Subcutaneous adipose tissue (tissue), 4 donors: ENCODE measurements around the gene MSGN1. TPM values are rescaled to one million over a fixed set of nuclear protein-coding genes. Genes with fewer than 3 reads are reported as not detected.

Experiments used
- total RNA-seq, 4 donors: library from RNA; depleted of rRNA; stranded (reverse); fragments of >200 nt; gene quantifications; one replicate each; pipeline ENCODE4 v1.1.0, GENCODE V29; 2016
- TF ChIP-seq, protein P1 (sequence below): fragments of 450-650 bp; IDR thresholded peaks from one replicate; pipeline ENCODE4 v1.5.1; 2016; ENCODE audit warnings: low read depth, mild to moderate bottlenecking, control low read depth, antibody characterized with exemption, moderate library complexity

Gene MSGN1
- total RNA-seq, 4 donors from 2014 or later = not detected

DNA sequence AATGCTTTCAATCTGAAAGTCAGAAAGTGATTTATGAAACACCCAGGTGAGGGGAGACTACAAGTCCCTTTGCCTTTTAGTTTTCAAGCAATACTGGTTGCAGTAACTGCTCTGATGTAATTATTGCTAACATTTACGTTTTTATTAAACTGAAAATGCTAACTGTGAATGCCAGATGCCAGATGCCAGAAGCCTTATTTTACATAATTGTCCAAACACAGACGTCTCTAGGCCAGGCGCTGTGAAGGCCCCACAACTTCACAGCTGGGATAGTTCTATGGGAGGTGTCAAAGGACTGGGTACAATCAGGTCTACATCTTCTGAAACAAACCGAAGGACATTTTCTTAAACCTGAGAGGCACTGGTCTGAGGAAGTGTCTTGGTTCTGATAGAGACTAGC lies 27.5 kb upstream of the MSGN1 start:
- TF ChIP-seq, protein P1, sequence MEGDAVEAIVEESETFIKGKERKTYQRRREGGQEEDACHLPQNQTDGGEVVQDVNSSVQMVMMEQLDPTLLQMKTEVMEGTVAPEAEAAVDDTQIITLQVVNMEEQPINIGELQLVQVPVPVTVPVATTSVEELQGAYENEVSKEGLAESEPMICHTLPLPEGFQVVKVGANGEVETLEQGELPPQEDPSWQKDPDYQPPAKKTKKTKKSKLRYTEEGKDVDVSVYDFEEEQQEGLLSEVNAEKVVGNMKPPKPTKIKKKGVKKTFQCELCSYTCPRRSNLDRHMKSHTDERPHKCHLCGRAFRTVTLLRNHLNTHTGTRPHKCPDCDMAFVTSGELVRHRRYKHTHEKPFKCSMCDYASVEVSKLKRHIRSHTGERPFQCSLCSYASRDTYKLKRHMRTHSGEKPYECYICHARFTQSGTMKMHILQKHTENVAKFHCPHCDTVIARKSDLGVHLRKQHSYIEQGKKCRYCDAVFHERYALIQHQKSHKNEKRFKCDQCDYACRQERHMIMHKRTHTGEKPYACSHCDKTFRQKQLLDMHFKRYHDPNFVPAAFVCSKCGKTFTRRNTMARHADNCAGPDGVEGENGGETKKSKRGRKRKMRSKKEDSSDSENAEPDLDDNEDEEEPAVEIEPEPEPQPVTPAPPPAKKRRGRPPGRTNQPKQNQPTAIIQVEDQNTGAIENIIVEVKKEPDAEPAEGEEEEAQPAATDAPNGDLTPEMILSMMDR = no peak

DNA sequence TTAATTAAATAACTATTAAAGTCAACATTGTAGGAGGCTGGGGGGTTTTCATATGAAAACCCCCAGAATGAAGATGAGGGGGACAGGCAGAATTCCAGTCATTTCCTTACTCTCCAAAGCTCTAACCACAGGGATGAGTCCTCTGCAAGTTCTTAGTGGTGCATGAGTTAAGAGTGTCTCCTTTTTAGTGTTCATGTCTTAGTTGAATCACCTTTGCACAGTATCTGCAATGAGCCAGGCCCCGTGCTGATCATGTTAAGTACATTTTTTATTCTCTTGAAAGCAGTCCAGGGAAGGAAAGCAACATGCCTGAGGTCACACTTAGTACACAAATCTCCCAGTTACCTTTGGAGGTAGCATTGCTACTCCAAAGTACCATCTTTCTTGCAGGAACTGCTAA lies 25.7 kb upstream of the MSGN1 start:
- TF ChIP-seq, protein P1 = no peak

DNA sequence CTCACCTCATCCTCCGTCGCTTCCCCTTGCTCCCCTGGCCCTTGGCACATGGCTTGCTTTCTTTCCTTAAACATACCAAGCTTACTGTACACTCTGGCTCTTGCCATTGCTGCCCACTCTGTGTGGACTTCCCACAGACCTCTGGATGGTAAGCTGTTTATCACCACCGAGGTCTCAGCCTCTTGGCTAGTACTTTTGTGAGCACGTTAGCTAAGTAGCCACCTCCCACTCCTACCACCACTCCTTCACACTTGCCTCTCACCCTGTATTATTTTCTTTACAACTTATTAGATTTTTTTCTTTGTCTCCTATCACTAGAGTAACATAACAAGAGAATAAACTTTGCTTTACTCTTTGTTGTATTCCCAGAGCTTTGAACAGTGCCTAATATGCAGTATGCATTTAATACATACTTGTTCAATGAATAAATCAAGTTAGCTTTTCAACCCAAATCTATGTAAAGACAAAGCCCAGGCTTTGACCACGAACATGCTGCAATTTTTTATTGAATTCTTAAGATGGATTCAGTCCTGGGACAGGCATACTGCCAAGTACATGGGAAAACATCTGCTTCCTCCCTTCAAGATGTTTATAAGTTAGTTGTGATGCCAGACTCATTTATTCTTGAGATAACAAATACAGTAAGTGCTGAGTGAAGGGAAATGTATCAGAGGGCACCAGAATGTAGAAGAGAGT lies 25.0 kb upstream of the MSGN1 start:
- TF ChIP-seq, protein P1 = no peak

DNA sequence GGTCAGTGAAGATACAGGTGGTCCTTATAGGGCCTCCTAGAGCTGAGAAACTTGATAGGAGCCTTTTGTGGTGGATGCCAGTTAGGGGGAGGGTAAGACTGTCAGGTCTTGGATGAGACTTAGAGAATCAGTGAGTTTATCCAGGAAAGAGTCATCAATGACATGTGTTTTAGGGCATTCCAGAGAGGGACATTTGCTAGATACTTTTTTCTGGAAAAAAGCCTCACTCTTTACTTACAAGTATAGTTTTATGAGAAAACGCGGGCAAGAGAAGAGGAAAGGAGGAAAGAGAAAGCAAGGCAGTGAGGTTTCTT lies 24.5 kb upstream of the MSGN1 start:
- TF ChIP-seq, protein P1 = no peak

DNA sequence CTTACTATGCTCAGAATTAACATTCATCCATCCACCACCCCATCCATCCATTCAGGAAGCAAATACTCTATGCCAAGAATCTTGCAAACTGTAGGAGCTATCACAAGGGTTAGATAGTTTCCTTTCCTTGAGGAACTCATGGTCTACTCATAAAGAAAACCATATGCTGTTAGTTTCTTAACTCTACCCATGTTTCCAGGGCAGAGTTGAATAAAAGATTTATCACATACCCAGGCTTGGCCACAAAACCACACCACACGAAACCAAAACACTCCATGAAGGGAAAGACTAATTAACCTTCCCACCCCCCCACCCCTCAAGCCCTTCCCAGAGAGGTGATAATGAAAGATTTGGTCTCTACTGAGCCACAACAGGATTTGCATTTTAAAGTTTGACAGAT lies 23.7 kb upstream of the MSGN1 start:
- TF ChIP-seq, protein P1 = no peak

DNA sequence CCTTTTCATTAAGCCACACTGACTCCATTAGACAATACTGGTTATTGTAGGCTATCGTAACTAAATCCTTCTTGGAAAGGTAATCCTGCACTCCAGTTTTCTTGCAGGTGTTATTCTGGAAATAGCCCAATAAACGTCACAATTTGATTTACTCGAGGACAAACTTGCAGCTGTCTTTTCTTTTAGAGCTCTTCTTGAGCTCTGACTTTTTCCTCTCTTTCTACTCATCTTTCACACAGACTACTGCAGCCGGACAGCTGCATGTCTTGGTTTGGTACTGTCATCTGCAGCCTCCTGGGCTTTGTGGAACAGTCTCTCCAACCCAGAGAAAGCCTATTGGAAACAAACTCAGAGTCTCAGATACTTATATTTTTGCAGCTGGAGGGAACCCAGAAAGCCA lies 23.0 kb upstream of the MSGN1 start:
- TF ChIP-seq, protein P1 = no peak

DNA sequence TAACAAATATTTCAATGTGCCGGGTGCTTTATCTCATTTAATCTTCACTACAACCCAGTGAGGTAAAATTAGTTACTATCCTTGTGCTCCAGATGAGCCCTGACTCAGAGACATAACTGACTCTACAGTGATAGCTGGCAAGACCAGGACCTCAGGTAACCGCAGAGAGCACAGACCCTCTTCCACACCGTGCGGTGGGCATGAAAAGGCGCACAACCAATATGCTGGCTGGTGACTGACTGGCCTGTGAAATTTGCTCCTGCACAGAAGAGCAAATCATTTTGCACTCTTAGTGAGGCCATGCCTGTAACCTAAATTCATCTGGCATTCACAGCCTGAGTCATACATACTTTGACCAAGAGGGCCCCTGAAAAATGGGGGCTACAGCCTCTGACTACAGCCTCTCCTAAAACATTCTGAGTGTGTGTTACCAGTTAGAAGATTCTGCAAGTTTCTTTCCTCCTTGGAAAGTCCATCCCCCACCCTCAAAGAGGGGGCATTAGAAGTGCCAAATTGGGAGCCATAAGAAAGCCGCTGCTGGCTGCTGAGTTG lies 22.4 kb upstream of the MSGN1 start:
- TF ChIP-seq, protein P1 = no peak
